Upper lobe of left lung (tissue), 6 donors: ENCODE measurements around the gene BCAS4. TPM values are rescaled to one million over a fixed set of nuclear protein-coding genes. Genes with fewer than 3 reads are reported as not detected.

Source experiments
- ATAC-seq, 2 donors: fragments of 200-7000 bp; cut with Tn5 transposase; one replicate each; pipeline ENCODE4 v1.9.1; 2022; ENCODE audit warnings: mild to moderate bottlenecking in 2 of 2, moderate library complexity in 2 of 2; ENCODE audit not compliant: low FRiP score in 2 of 2
- DNase-seq, 2 donors: peaks; one replicate each; pipeline ENCODE4 v3.0.0-alpha.2; 2019 to 2020
- H3K27ac ChIP-seq, 4 donors: fragments of 200-600 bp; sonication (generic); one replicate each; pipeline ENCODE4 v1.5.1; 2016 to 2019
- H3K27me3 ChIP-seq, 4 donors: fragments of 200-600 bp; sonication (generic); one replicate each; pipeline ENCODE4 v1.5.1; 2017 to 2019
- H3K36me3 ChIP-seq, 4 donors: fragments of 200-600 bp; sonication (generic); one replicate each; pipeline ENCODE4 v1.5.1; 2016 to 2019
- H3K4me1 ChIP-seq, 4 donors: fragments of 200-600 bp; sonication (generic); one replicate each; pipeline ENCODE4 v1.5.1; 2018 to 2019
- H3K4me3 ChIP-seq, 4 donors: fragments of 200-600 bp; sonication (generic); one replicate each; pipeline ENCODE4 v1.5.1; 2017 to 2019; ENCODE audit warnings: mild to moderate bottlenecking in 2 of 4, moderate library complexity in 1 of 4
- H3K9me3 ChIP-seq, 4 donors: fragments of 200-600 bp; sonication (generic); one replicate each; pipeline ENCODE4 v1.5.1; 2018 to 2019
- EP300 ChIP-seq, 4 donors: sonication (generic); formaldehyde crosslinking; IDR thresholded peaks; one replicate each; pipeline ENCODE4 v1.5.1; 2017; ENCODE audit warnings: antibody characterized with exemption in 4 of 4, control low read depth in 2 of 4
- POLR2A ChIP-seq, 4 donors: fragments of 450-650 bp; IDR thresholded peaks; one replicate each; pipeline ENCODE4 v1.5.1; 2016 to 2017; ENCODE audit warnings: antibody characterized with exemption in 4 of 4, mild to moderate bottlenecking in 2 of 4
- POLR2AphosphoS5 ChIP-seq, 2 donors: sonication (generic); formaldehyde crosslinking; IDR thresholded peaks; one replicate each; pipeline ENCODE4 v1.5.1; 2017; ENCODE audit warnings: antibody characterized with exemption in 2 of 2
- WGBS, 2 donors: methylation state at CpG; one replicate each; pipeline ENCODE4 v1.1.5; 2017 to 2018; 5-methylcytosine and 5-hydroxymethylcytosine counted together
- total RNA-seq, 6 donors: library from RNA; depleted of rRNA in 4 of 6; stranded (reverse); fragments of >200 nt in 4 of 6; gene quantifications; one replicate each; pipeline versions ENCODE4 v1.1.0 to v1.2.1, GENCODE V29; 2016 to 2021
- TF ChIP-seq, protein P1 (sequence below), 6 experiments: fragments of 450-650 bp in 4 of 6; fragments of 200-600 bp in 2 of 6; sonication (generic) in 2 of 6; IDR thresholded peaks; one replicate each; pipeline ENCODE4 v1.5.1; 2016 to 2019; ENCODE audit warnings: antibody characterized with exemption in 6 of 6
- donor health status: DM: no; HTN: no; CAD: no; lungs with moderate emphysema.
- donor health status: DM: no; HTN: yes; CAD: no; lungs with severe emphysema.

The BCAS4 gene
- total RNA-seq, 6 donors from 2014 or later, result 2.3 to 12.3 (median 5.2) TPM

- ATAC-seq, result no peak
- TF ChIP-seq EP300 (IDR thresholded peaks at IDR 0.05), result no peak
- no peak for TF ChIP-seq POLR2AphosphoS5 (IDR thresholded peaks at IDR 0.05)
- TF ChIP-seq POLR2A (IDR thresholded peaks at IDR 0.05), result no peak
- TF ChIP-seq, protein P1, sequence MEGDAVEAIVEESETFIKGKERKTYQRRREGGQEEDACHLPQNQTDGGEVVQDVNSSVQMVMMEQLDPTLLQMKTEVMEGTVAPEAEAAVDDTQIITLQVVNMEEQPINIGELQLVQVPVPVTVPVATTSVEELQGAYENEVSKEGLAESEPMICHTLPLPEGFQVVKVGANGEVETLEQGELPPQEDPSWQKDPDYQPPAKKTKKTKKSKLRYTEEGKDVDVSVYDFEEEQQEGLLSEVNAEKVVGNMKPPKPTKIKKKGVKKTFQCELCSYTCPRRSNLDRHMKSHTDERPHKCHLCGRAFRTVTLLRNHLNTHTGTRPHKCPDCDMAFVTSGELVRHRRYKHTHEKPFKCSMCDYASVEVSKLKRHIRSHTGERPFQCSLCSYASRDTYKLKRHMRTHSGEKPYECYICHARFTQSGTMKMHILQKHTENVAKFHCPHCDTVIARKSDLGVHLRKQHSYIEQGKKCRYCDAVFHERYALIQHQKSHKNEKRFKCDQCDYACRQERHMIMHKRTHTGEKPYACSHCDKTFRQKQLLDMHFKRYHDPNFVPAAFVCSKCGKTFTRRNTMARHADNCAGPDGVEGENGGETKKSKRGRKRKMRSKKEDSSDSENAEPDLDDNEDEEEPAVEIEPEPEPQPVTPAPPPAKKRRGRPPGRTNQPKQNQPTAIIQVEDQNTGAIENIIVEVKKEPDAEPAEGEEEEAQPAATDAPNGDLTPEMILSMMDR (IDR thresholded peaks at IDR 0.05), result no peak
- Histone ChIP-seq H3K27me3 (no peaks in the 10 kb centered on the region), H3K4me1 (peaks cover 6 to 18% (median 9%) of the 10 kb centered on the region in 4 donors), H3K27ac (no peak overlapping the region), H3K4me3 (no peak overlapping the region), H3K9me3 (no peaks in the 10 kb centered on the region), H3K36me3 (no peaks in the 10 kb centered on the region)
- DNase-seq, result no peak
- WGBS, 2 donors, result 86 to 88% methylated on average over 16 of the region's 16 CpGs
Observed at GRCh38 chr20:50820515-50821256, 25.8 kb downstream of the BCAS4 start.

- ATAC-seq (no peak), DNase-seq (no peak)
- 83 to 91% methylated on average over 6 to 8 of the region's 8 CpGs for WGBS, 2 donors
- TF ChIP-seq EP300 (IDR thresholded peaks at IDR 0.05) (no peak), POLR2AphosphoS5 (IDR thresholded peaks at IDR 0.05) (no peak), POLR2A (IDR thresholded peaks at IDR 0.05) (no peak)
- TF ChIP-seq, protein P1 (IDR thresholded peaks at IDR 0.05), result no peak
- no peak overlapping the region for H3K4me3 ChIP-seq
- no peaks in the 10 kb centered on the region for H3K9me3 ChIP-seq
- no peak overlapping the region for H3K27ac ChIP-seq
- no peaks in the 10 kb centered on the region for H3K27me3 ChIP-seq
- H3K36me3 ChIP-seq, result no peaks in the 10 kb centered on the region
- H3K4me1 ChIP-seq, result peaks cover 6 to 12% (median 9%) of the 10 kb centered on the region in 4 donors
Observed at GRCh38 chr20:50821257-50821921, 26.5 kb downstream of the BCAS4 start.

- H3K4me1 ChIP-seq, result peaks cover 6 to 12% (median 9%) of the 10 kb centered on the region in 4 donors
- no peaks in the 10 kb centered on the region for H3K27me3 ChIP-seq
- H3K27ac ChIP-seq, result no peak overlapping the region
- whole genome bisulfite sequencing, 2 donors, result 67 to 70% methylated on average over 5 to 7 of the region's 7 CpGs
- DNase-seq (peak in 1 of 2 donors; percentile 31), ATAC-seq (no peak)
- no peaks in the 10 kb centered on the region for H3K9me3 ChIP-seq
- TF ChIP-seq POLR2AphosphoS5 (IDR thresholded peaks at IDR 0.05) (no peak), POLR2A (IDR thresholded peaks at IDR 0.05) (no peak), EP300 (IDR thresholded peaks at IDR 0.05) (no peak)
- TF ChIP-seq, protein P1 (IDR thresholded peaks at IDR 0.05), result no peak
- no peaks in the 10 kb centered on the region for H3K36me3 ChIP-seq
- no peak overlapping the region for H3K4me3 ChIP-seq
Observed at GRCh38 chr20:50821994-50822393, 27.1 kb downstream of the BCAS4 start.

DNA sequence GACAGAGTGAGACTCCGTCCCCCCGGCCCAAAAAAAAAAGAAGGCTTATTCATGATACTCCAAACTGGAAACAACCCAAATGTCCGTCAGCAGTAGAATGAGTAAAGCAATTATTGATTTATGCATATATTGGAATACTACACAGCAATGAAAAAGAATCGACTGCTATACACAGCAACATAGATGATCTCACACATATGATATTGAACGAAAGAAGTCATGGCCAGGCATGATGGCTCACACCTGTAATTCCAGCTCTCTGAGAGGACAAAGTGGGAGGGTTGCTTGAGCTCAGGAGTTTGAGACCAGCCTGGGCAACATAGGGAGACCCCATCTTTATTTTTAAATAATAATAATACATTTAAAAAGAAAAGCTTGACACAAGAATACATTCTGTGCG lies 28.5 kb downstream of the BCAS4 start:
- 95 to 97% methylated on average over 6 of the region's 6 CpGs for WGBS, 2 donors

More for the DNA sequence above, 28.5 kb downstream of the BCAS4 start:
- ATAC-seq, result no peak
- H3K27me3 ChIP-seq, result no peaks in the 10 kb centered on the region
- TF ChIP-seq POLR2A (IDR thresholded peaks at IDR 0.05) (no peak), EP300 (IDR thresholded peaks at IDR 0.05) (no peak)
- TF ChIP-seq, protein P1 (IDR thresholded peaks at IDR 0.05), result no peak
- H3K4me1 ChIP-seq, result peaks cover 4 to 7% (median 5%) of the 10 kb centered on the region in 4 donors
- no peak for DNase-seq
- H3K4me3 ChIP-seq, result no peak overlapping the region
- no peaks in the 10 kb centered on the region for H3K9me3 ChIP-seq
- H3K36me3 ChIP-seq, result no peaks in the 10 kb centered on the region
- H3K27ac ChIP-seq, result no peak overlapping the region
